ENCODE results near the gene NCAPH2. TPM values are rescaled to one million over a fixed set of nuclear protein-coding genes. Genes with fewer than 3 reads are reported as not detected.

NCAPH2 gene
- total and polyA plus RNA-seq, 9 of the 15 experiments (the other 6 are each of a cell fraction or from before 2014, with no cell fraction given) = 3.6 to 88.6 (median 32.4) TPM

DNA sequence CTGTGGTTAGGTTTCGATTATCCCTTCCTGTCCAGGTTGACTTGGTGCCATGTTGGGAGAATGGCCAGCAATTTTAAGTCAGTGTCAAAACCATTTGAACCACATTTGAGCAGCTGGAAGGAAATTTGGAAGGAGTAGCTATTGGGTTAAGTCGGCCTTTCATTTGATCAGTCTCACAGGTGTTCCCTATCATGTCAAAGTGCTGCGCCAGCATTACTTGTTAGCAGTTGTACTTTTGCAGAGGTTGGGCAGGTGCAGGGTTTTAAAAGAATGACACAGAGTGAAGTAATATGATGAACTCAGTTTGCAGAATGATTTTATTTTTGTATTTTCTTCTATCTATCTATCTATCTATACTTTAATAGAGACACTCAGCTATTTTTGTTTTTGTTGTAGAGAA lies 28.2 kb downstream of the NCAPH2 start:
- FAIRE-seq (no peak), ATAC-seq (no peak), DNase-seq (ENCODE audit: extremely low read depth in 1 of 4, low spot score in 3 of 4) (no peak)
- H3K4me3 ChIP-seq = no peak overlapping the region
- in situ Hi-C loops (cut with MboI) (no loop called here), intact Hi-C loops (cut with micrococcal nuclease) (no loop called here)
- H3K9me3 ChIP-seq (replicated peaks; ENCODE audit: control insufficient read depth, insufficient read depth, low read depth, low read length) = no peaks in the 10 kb centered on the region
- ChIA-PET POLR2A (interaction anchor here (1.4 kb wide), 1 partner anchor 11 kb away, joined by 5 read pairs; the partner anchor contains the start of gene SCO2), CTCF (ENCODE audit: low intra/inter-chr PET ratio) (no interaction called here)
- no peaks in the 10 kb centered on the region for H3K27me3 ChIP-seq (ENCODE audit: control insufficient read depth in 2 of 2, insufficient read depth in 2 of 2, low read length in 2 of 2)
- no peak overlapping the region for H3K4me2 ChIP-seq (ENCODE audit: insufficient read depth, low read length)
- no peaks in the 10 kb centered on the region for H4K20me1 ChIP-seq (replicated peaks; ENCODE audit: control insufficient read depth, insufficient read depth, low read length)
- no peak overlapping the region for H3K27ac ChIP-seq (ENCODE audit: extremely low read depth, low read depth, low read length)
- no peaks in the 10 kb centered on the region for H3K79me2 ChIP-seq (ENCODE audit: control insufficient read depth, insufficient read depth, low read length)
- TF ChIP-seq ZBTB8A (IDR thresholded peaks at IDR 0.05; ENCODE audit: partially characterized antibody) = no peak
- TF ChIP-seq, protein P1, sequence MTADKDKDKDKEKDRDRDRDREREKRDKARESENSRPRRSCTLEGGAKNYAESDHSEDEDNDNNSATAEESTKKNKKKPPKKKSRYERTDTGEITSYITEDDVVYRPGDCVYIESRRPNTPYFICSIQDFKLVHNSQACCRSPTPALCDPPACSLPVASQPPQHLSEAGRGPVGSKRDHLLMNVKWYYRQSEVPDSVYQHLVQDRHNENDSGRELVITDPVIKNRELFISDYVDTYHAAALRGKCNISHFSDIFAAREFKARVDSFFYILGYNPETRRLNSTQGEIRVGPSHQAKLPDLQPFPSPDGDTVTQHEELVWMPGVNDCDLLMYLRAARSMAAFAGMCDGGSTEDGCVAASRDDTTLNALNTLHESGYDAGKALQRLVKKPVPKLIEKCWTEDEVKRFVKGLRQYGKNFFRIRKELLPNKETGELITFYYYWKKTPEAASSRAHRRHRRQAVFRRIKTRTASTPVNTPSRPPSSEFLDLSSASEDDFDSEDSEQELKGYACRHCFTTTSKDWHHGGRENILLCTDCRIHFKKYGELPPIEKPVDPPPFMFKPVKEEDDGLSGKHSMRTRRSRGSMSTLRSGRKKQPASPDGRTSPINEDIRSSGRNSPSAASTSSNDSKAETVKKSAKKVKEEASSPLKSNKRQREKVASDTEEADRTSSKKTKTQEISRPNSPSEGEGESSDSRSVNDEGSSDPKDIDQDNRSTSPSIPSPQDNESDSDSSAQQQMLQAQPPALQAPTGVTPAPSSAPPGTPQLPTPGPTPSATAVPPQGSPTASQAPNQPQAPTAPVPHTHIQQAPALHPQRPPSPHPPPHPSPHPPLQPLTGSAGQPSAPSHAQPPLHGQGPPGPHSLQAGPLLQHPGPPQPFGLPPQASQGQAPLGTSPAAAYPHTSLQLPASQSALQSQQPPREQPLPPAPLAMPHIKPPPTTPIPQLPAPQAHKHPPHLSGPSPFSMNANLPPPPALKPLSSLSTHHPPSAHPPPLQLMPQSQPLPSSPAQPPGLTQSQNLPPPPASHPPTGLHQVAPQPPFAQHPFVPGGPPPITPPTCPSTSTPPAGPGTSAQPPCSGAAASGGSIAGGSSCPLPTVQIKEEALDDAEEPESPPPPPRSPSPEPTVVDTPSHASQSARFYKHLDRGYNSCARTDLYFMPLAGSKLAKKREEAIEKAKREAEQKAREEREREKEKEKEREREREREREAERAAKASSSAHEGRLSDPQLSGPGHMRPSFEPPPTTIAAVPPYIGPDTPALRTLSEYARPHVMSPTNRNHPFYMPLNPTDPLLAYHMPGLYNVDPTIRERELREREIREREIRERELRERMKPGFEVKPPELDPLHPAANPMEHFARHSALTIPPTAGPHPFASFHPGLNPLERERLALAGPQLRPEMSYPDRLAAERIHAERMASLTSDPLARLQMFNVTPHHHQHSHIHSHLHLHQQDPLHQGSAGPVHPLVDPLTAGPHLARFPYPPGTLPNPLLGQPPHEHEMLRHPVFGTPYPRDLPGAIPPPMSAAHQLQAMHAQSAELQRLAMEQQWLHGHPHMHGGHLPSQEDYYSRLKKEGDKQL (CRISPR knock-in tag; IDR thresholded peaks at IDR 0.05; ENCODE audit: borderline replicate concordance) = no peak
- H3K4me1 ChIP-seq (replicated peaks in 1 of 2; ENCODE audit: control insufficient read depth in 2 of 2, insufficient read depth in 2 of 2, low read length in 2 of 2) = peaks cover 25% of the 10 kb centered on the region in 2 experiments
- no peaks in the 10 kb centered on the region for H3K36me3 ChIP-seq (ENCODE audit: control insufficient read depth, insufficient read depth, low read length)
- H3K9ac ChIP-seq (ENCODE audit: insufficient read depth in 1 of 2, low read depth in 2 of 2, low read length in 2 of 2) = no peak overlapping the region
- no peak overlapping the region for H2AFZ ChIP-seq (ENCODE audit: low read depth, low read length)
- H3K9me1 ChIP-seq (ENCODE audit: control insufficient read depth, insufficient read depth, low read length) = no peaks in the 10 kb centered on the region
- 58% methylated on average over 2 of the region's 3 CpGs for WGBS (ENCODE audit: insufficient coverage, low coverage, missing lambda C conversion rate)
- no TSS peak for BruUV-seq (replicated peaks)
